Liver (tissue), 3 donors: ENCODE data around the gene MAP3K4.

Experiments used
- ATF3 ChIP-seq: IDR thresholded peaks from 2 replicates; pipeline ENCODE4 v1.6.1; 2016; ENCODE audit warnings: antibody characterized with exemption
- CTCF ChIP-seq: fragments of 150-350 bp; IDR thresholded peaks from 2 replicates; pipeline ENCODE4 v1.5.1; 2017; ENCODE audit warnings: improper control_type of control experiment, low read depth, low read length; ENCODE audit not compliant: missing input control
- EGR1 ChIP-seq, 2 donors: IDR thresholded peaks; 2 replicates each; pipeline ENCODE4 v1.6.1; 2016 to 2018; ENCODE audit warnings: antibody characterized with exemption in 2 of 2, low read depth in 2 of 2
- FOXA2 ChIP-seq: IDR thresholded peaks from 2 replicates; pipeline ENCODE4 v1.6.1; 2016; ENCODE audit warnings: antibody characterized with exemption
- GABPA ChIP-seq, 2 donors: IDR thresholded peaks in 1 of 2; conservative IDR thresholded peaks in 1 of 2; 2 replicates each; pipeline ENCODE4 v1.6.1; 2016; ENCODE audit warnings: antibody characterized with exemption in 2 of 2, mild to moderate bottlenecking in 1 of 2, moderate library complexity in 1 of 2
- HNF4G ChIP-seq: IDR thresholded peaks from 2 replicates; pipeline ENCODE4 v1.6.1; 2016; ENCODE audit warnings: antibody characterized with exemption
- JUND ChIP-seq, 2 donors: IDR thresholded peaks; 2 replicates each; pipeline ENCODE4 v1.6.1; 2016; ENCODE audit warnings: antibody characterized with exemption in 2 of 2
- MAX ChIP-seq: IDR thresholded peaks from 2 replicates; pipeline ENCODE4 v1.6.1; 2016; ENCODE audit warnings: antibody characterized with exemption
- NR2F2 ChIP-seq: IDR thresholded peaks from 2 replicates; pipeline ENCODE4 v1.6.1; 2016; ENCODE audit warnings: antibody characterized with exemption
- RAD21 ChIP-seq, 2 donors: IDR thresholded peaks; 2 replicates each; pipeline ENCODE4 v1.6.1; 2016; ENCODE audit warnings: antibody characterized with exemption in 2 of 2, mild to moderate bottlenecking in 2 of 2
- REST ChIP-seq: IDR thresholded peaks from 2 replicates; pipeline ENCODE4 v1.6.1; 2016; ENCODE audit warnings: antibody characterized with exemption, mild to moderate bottlenecking
- SP1 ChIP-seq: IDR thresholded peaks from 2 replicates; pipeline ENCODE4 v1.6.1; 2018; ENCODE audit warnings: antibody characterized with exemption, mild to moderate bottlenecking
- TAF1 ChIP-seq: conservative IDR thresholded peaks from 2 replicates; pipeline ENCODE4 v1.6.1; 2016; ENCODE audit warnings: antibody characterized with exemption, mild to moderate bottlenecking
- YY1 ChIP-seq: IDR thresholded peaks from 2 replicates; pipeline ENCODE4 v1.6.1; 2016; ENCODE audit warnings: antibody characterized with exemption, mild to moderate bottlenecking
- donor health status: healthy.
- donor health status: healthy.

GRCh38 chr6:161056451-161056850, 64.9 kb downstream of the MAP3K4 start:
- TF ChIP-seq CTCF (no peak), JUND (IDR thresholded peaks at IDR 0.05) (no peak), REST (no peak), MAX (no peak), SP1 (no peak), EGR1 (IDR thresholded peaks at IDR 0.05; ENCODE audit: low read depth in 2 of 2) (no peak), YY1 (no peak), RAD21 (IDR thresholded peaks at IDR 0.05) (no peak), TAF1 (no peak), ATF3 (no peak), HNF4G (no peak), GABPA (IDR thresholded peaks at IDR 0.05 in 1 of 2, conservative IDR thresholded peaks at IDR 0.05 in 1 of 2) (no peak), FOXA2 (no peak), NR2F2 (no peak)
